ENCODE results near the gene MEX3D. TPM values are rescaled to one million over a fixed set of nuclear protein-coding genes. Genes with fewer than 3 reads are reported as not detected.

The MEX3D gene
- total RNA-seq, 1 donor from 2014 or later: 6.4 TPM

GRCh38 chr19:1613146-1613545 lies 45.0 kb upstream of the MEX3D start:
- intact Hi-C loops (cut with micrococcal nuclease): no loop called here

DNA sequence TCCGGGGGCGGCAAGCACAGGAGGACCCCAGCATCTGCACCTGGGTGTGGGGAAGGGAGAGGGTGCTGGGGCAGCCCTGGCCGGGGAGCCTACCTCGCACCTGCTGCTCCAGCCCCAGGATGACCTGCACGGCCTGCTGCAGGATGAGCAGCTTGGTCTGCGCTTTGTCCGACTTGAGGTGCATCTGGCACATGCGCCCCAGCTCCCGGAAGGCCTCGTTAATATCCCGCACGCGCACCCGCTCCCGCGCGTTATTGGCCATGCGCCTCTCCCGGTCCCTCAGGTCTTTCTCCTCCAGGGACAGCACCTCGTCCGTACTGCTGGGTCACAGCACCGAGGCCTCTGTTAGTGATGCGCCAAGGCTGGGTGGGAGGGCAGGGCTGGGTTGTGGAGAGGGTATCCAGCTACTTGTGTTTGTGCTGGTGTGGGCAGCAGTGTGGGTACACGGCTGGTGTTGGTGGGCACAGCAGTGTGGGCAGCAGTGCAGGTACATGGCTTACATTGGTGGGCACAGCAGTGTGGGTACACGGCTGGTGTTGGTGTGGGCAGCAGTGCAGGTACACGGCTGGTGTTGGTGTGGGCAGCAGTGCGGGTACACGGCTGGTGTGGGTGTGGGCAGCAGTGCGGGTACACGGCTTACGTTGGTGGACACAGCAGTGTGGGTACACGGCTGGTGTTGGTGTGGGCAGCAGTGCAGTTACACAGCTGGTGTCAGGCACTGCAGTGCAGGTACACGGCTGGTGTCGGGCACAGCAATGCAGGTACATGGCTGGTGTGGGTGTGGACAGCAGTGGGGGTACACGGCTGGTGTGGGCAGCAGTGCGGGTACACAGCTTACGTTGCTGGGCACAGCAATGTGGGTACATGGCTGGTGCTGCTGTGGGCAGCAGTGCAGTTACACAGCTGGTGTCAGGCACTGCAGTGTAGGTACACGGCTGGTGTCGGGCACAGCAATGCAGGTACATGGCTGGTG lies 44.3 kb upstream of the MEX3D start:
- peaks cover 56% of the 10 kb centered on the region for H3K36me3 ChIP-seq
- intact Hi-C loops (cut with micrococcal nuclease): no loop called here

More at GRCh38 chr19:1613146-1613545, 45.0 kb upstream of the MEX3D start:
- Histone ChIP-seq H3K9me3 (replicated peaks) (no peaks in the 10 kb centered on the region), H3K36me3 (peaks cover 56% of the 10 kb centered on the region), H3K27ac (replicated peaks) (no peak overlapping the region), H3K27me3 (ENCODE audit: low read depth) (no peaks in the 10 kb centered on the region), H3K4me1 (peaks cover 15% of the 10 kb centered on the region), H3K4me3 (no peak overlapping the region)
- TF ChIP-seq, protein P1, sequence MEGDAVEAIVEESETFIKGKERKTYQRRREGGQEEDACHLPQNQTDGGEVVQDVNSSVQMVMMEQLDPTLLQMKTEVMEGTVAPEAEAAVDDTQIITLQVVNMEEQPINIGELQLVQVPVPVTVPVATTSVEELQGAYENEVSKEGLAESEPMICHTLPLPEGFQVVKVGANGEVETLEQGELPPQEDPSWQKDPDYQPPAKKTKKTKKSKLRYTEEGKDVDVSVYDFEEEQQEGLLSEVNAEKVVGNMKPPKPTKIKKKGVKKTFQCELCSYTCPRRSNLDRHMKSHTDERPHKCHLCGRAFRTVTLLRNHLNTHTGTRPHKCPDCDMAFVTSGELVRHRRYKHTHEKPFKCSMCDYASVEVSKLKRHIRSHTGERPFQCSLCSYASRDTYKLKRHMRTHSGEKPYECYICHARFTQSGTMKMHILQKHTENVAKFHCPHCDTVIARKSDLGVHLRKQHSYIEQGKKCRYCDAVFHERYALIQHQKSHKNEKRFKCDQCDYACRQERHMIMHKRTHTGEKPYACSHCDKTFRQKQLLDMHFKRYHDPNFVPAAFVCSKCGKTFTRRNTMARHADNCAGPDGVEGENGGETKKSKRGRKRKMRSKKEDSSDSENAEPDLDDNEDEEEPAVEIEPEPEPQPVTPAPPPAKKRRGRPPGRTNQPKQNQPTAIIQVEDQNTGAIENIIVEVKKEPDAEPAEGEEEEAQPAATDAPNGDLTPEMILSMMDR (IDR thresholded peaks at IDR 0.05; ENCODE audit: borderline replicate concordance): no peak
- DNase-seq: no peak

DNA sequence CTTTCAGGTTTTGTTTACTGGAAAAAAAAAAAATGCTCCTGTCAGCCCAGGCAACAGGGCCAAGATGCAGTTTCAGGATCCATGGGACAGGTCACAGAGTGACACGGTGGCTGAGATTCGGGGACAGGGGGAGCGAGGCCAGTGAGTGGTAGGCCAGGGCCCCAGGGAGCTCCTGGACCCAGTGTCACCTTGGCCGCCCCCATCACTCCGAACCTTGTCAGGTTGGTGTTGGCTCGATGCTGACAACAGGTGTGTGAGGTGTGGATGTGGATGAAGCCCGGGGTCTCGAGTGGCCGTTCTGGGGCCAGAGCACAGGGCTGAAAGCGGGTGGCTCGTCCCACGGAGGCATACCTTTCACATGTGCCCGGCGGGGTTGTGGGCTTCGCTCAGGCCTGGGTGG lies 43.2 kb upstream of the MEX3D start:
- intact Hi-C loops (cut with micrococcal nuclease): no loop called here
- Histone ChIP-seq H3K4me3 (no peak overlapping the region), H3K4me1 (peaks cover 4% of the 10 kb centered on the region), H3K9me3 (replicated peaks) (no peaks in the 10 kb centered on the region), H3K27ac (replicated peaks) (no peak overlapping the region), H3K36me3 (peaks cover 56% of the 10 kb centered on the region), H3K27me3 (ENCODE audit: low read depth) (no peaks in the 10 kb centered on the region)
- no peak for DNase-seq
- TF ChIP-seq, protein P1 (IDR thresholded peaks at IDR 0.05; ENCODE audit: borderline replicate concordance): no peak

More for the DNA sequence above, 44.3 kb upstream of the MEX3D start:
- Histone ChIP-seq H3K27me3 (ENCODE audit: low read depth) (no peaks in the 10 kb centered on the region), H3K27ac (replicated peaks) (no peak overlapping the region), H3K4me1 (peaks cover 8% of the 10 kb centered on the region), H3K4me3 (no peak overlapping the region), H3K9me3 (replicated peaks) (no peaks in the 10 kb centered on the region)
- TF ChIP-seq, protein P1 (IDR thresholded peaks at IDR 0.05; ENCODE audit: borderline replicate concordance): no peak
- DNase-seq: no peak

GRCh38 chr19:1610579-1610978 lies 42.5 kb upstream of the MEX3D start:
- H3K4me1 ChIP-seq: peaks cover 12% of the 10 kb centered on the region
- no peaks in the 10 kb centered on the region for H3K9me3 ChIP-seq (replicated peaks)
- intact Hi-C loops (cut with micrococcal nuclease): no loop called here
- TF ChIP-seq, protein P1 (IDR thresholded peaks at IDR 0.05; ENCODE audit: borderline replicate concordance): no peak
- no peak for DNase-seq
- no peak overlapping the region for H3K27ac ChIP-seq (replicated peaks)
- peaks cover 51% of the 10 kb centered on the region for H3K36me3 ChIP-seq
- H3K4me3 ChIP-seq: no peak overlapping the region
- H3K27me3 ChIP-seq (ENCODE audit: low read depth): no peaks in the 10 kb centered on the region

- peaks cover 16% of the 10 kb centered on the region for H3K4me1 ChIP-seq
- no peaks in the 10 kb centered on the region for H3K9me3 ChIP-seq (replicated peaks)
- H3K4me3 ChIP-seq: no peak overlapping the region
- TF ChIP-seq, protein P1 (IDR thresholded peaks at IDR 0.05; ENCODE audit: borderline replicate concordance): no peak
- H3K27me3 ChIP-seq (ENCODE audit: low read depth): no peaks in the 10 kb centered on the region
- H3K27ac ChIP-seq (replicated peaks): no peak overlapping the region
- intact Hi-C loops (cut with micrococcal nuclease): no loop called here
- peaks cover 44% of the 10 kb centered on the region for H3K36me3 ChIP-seq
- no peak for DNase-seq
Observed at GRCh38 chr19:1609680-1610474, 41.8 kb upstream of the MEX3D start.
